ENCODE measurements around the gene RNASE11.

Gene RNASE11

GRCh38 chr14:20630340-20631022, 42.7 kb upstream of the RNASE11 start:
- peak; percentile 29 for DNase-seq (ENCODE audit: low spot score)
- TF ChIP-seq CTCF (IDR thresholded peaks at IDR 0.05; ENCODE audit: extremely low read depth, insufficient read depth, missing control alignments) = no peak
- in situ Hi-C loops (cut with MboI; ENCODE audit: low pct_unique_long_range_greater_than_20kb, low sequenced_read_pairs, unreplicated experiment) = no loop called here

GRCh38 chr14:20628063-20628854, 40.5 kb upstream of the RNASE11 start:
- no peak for DNase-seq (ENCODE audit: low spot score)
- TF ChIP-seq CTCF (IDR thresholded peaks at IDR 0.05; ENCODE audit: extremely low read depth, insufficient read depth, missing control alignments) = no peak
- in situ Hi-C loops (cut with MboI; ENCODE audit: low pct_unique_long_range_greater_than_20kb, low sequenced_read_pairs, unreplicated experiment) = no loop called here

GRCh38 chr14:20627346-20628027, 39.7 kb upstream of the RNASE11 start:
- no peak for DNase-seq (ENCODE audit: low spot score)
- in situ Hi-C loops (cut with MboI; ENCODE audit: low pct_unique_long_range_greater_than_20kb, low sequenced_read_pairs, unreplicated experiment) = no loop called here

GRCh38 chr14:20626274-20626673, 38.5 kb upstream of the RNASE11 start:
- in situ Hi-C loops (cut with MboI; ENCODE audit: low pct_unique_long_range_greater_than_20kb, low sequenced_read_pairs, unreplicated experiment) = no loop called here
- no peak for TF ChIP-seq CTCF (IDR thresholded peaks at IDR 0.05; ENCODE audit: extremely low read depth, insufficient read depth, missing control alignments)

More at GRCh38 chr14:20627346-20628027, 39.7 kb upstream of the RNASE11 start:
- no peak for TF ChIP-seq CTCF (IDR thresholded peaks at IDR 0.05; ENCODE audit: extremely low read depth, insufficient read depth, missing control alignments)

GRCh38 chr14:20624495-20625070, 36.8 kb upstream of the RNASE11 start:
- in situ Hi-C loops (cut with MboI; ENCODE audit: low pct_unique_long_range_greater_than_20kb, low sequenced_read_pairs, unreplicated experiment) = no loop called here
- DNase-seq (ENCODE audit: low spot score) = no peak
- TF ChIP-seq CTCF (IDR thresholded peaks at IDR 0.05; ENCODE audit: extremely low read depth, insufficient read depth, missing control alignments) = no peak

More at GRCh38 chr14:20626274-20626673, 38.5 kb upstream of the RNASE11 start:
- no peak for DNase-seq (ENCODE audit: low spot score)

- in situ Hi-C loops (cut with MboI; ENCODE audit: low pct_unique_long_range_greater_than_20kb, low sequenced_read_pairs, unreplicated experiment) = no loop called here
- DNase-seq (ENCODE audit: low spot score) = no peak
- no peak for TF ChIP-seq CTCF (IDR thresholded peaks at IDR 0.05; ENCODE audit: extremely low read depth, insufficient read depth, missing control alignments)
These were observed 36.0 kb upstream of the RNASE11 start for GRCh38 chr14:20623798-20624197.

Data from GM13977 (cell line).